B cell (primary cell): ENCODE measurements around the gene SYNGAP1. TPM values are rescaled to one million over a fixed set of nuclear protein-coding genes. Genes with fewer than 3 reads are reported as not detected.

ENCODE experiments used
- ATAC-seq: fragments of 200-7000 bp; cut with Tn5 transposase; one replicate; pipeline ENCODE4 v1.10.0; 2021; ENCODE audit warnings: low read depth, mild to moderate bottlenecking, moderate number of reproducible peaks, moderate library complexity
- CTCF ChIA-PET: fragments of 350-600 bp; sonication (Branson Sonifier 250); formaldehyde crosslinking; loops from one replicate; lab custom pipeline; 2021; ENCODE audit warnings: antibody characterized with exemption, inconsistent platforms; lab: Charles Lee
- POLR2A ChIA-PET: fragments of 350-600 bp; sonication (Branson Sonifier 250); formaldehyde crosslinking; loops from one replicate; lab custom pipeline; 2021; ENCODE audit warnings: antibody characterized with exemption; lab: Charles Lee
- DNase-seq: peaks from one replicate; pipeline ENCODE4 v3.0.0; 2013
- H2AFZ ChIP-seq: 2 replicates; pipeline ENCODE4 v1.6.1; 2012; ENCODE audit warnings: mild to moderate bottlenecking, low read depth, low read length; ENCODE audit not compliant: insufficient read depth, poor library complexity, severe bottlenecking
- H3K27ac ChIP-seq, 2 donors: 1 replicate in 1 of 2; 2 replicates in 1 of 2; pipeline ENCODE4 v1.5.1; 2012 to 2013; ENCODE audit warnings: low read length in 2 of 2, mild to moderate bottlenecking in 2 of 2, moderate library complexity in 1 of 2
- H3K27me3 ChIP-seq, 4 experiments: fragments of 200-600 bp in 1 of 4; sonication (generic) in 1 of 4; replicated peaks in 1 of 4; 1 replicate in 2 of 4; 2 replicates in 2 of 4; pipeline versions ENCODE4 v1.6.1 to v1.7.0; 2013 to 2016; ENCODE audit warnings: low read length in 3 of 4, mild to moderate bottlenecking in 2 of 4, mixed read lengths in 1 of 4, moderate library complexity in 1 of 4; ENCODE audit not compliant: insufficient read depth in 4 of 4, control insufficient read depth in 3 of 4; ENCODE audit errors: control extremely low read depth in 1 of 4
- H3K36me3 ChIP-seq, 2 experiments: replicated peaks in 1 of 2; 1 replicate in 1 of 2; 2 replicates in 1 of 2; pipeline versions ENCODE4 v1.6.1 to v1.7.1; 2013; ENCODE audit warnings: low read length in 1 of 2; ENCODE audit not compliant: insufficient read depth in 2 of 2, control insufficient read depth in 1 of 2; ENCODE audit errors: control extremely low read depth in 1 of 2, extremely low read depth in 1 of 2
- H3K4me1 ChIP-seq, 2 donors: fragments of 200-600 bp in 1 of 2; sonication (generic) in 1 of 2; 1 replicate in 1 of 2; 2 replicates in 1 of 2; pipeline versions ENCODE4 v1.5.1 to v1.6.1; 2013 to 2017; ENCODE audit warnings: low read length in 2 of 2; ENCODE audit not compliant: control insufficient read depth in 2 of 2, insufficient read depth in 2 of 2
- H3K4me2 ChIP-seq: replicated peaks from 2 replicates; pipeline ENCODE3; 2012; ENCODE audit warnings: mild to moderate bottlenecking, low read depth, low read length; ENCODE audit not compliant: poor library complexity, severe bottlenecking
- H3K4me3 ChIP-seq, 5 experiments: fragments of 200-600 bp in 1 of 5; sonication (generic) in 1 of 5; 1 replicate in 3 of 5; 2 replicates in 2 of 5; pipeline versions ENCODE4 v1.5.1 to v1.7.0; 2011 to 2016; ENCODE audit warnings: low read length in 4 of 5, mild to moderate bottlenecking in 4 of 5, low read depth in 2 of 5, control low read depth in 1 of 5, moderate library complexity in 1 of 5; ENCODE audit not compliant: insufficient read depth in 1 of 5; ENCODE audit errors: control extremely low read depth in 1 of 5, extremely low read depth in 1 of 5
- H3K79me2 ChIP-seq: fragments of 200-600 bp; sonication (generic); one replicate; pipeline ENCODE4 v1.6.0; 2016; ENCODE audit warnings: low read length; ENCODE audit not compliant: control insufficient read depth, insufficient read depth
- H3K9ac ChIP-seq: fragments of 200-600 bp; sonication (generic); 2 replicates; pipeline ENCODE4 v1.6.1; 2017; ENCODE audit warnings: mild to moderate bottlenecking, low read length, moderate library complexity
- H3K9me3 ChIP-seq, 3 donors: one replicate each; pipeline versions ENCODE4 v1.6.1 to v1.7.1; 2013; ENCODE audit warnings: low read length in 2 of 3; ENCODE audit not compliant: control insufficient read depth in 2 of 3, insufficient read depth in 1 of 3; ENCODE audit errors: control extremely low read depth in 1 of 3
- H4K20me1 ChIP-seq: 2 replicates; pipeline ENCODE4 v1.6.0; 2012; ENCODE audit warnings: mild to moderate bottlenecking, low read length; ENCODE audit not compliant: insufficient read depth, control insufficient read depth, poor library complexity, severe bottlenecking
- H3K27ac Mint-ChIP-seq: one replicate; pipeline ENCODE4 v1.8.0; 2021; ENCODE audit warnings: mixed read lengths
- H3K27me3 Mint-ChIP-seq: one replicate; pipeline ENCODE4 v1.8.0; 2021; ENCODE audit warnings: mixed read lengths
- H3K4me1 Mint-ChIP-seq: one replicate; pipeline ENCODE4 v1.8.0; 2021; ENCODE audit warnings: mixed read lengths
- H3K4me3 Mint-ChIP-seq: one replicate; pipeline ENCODE4 v1.8.0; 2021; ENCODE audit warnings: mixed read lengths
- H3K9me3 Mint-ChIP-seq: one replicate; pipeline ENCODE4 v1.8.0; 2022; ENCODE audit warnings: mixed read lengths; ENCODE audit not compliant: insufficient read depth
- EZH2 ChIP-seq: IDR thresholded peaks from 2 replicates; pipeline ENCODE4 v1.6.1; 2012; ENCODE audit warnings: borderline replicate concordance, low read depth, mild to moderate bottlenecking, moderate library complexity, low read length; ENCODE audit not compliant: insufficient read depth, poor library complexity, severe bottlenecking
- intact Hi-C: fragments of 100-400 bp; cut with micrococcal nuclease; formaldehyde crosslinking; loops from one replicate; pipeline ENCODE4 v1.10.0; 2022
- polyA plus RNA-seq: library from polyadenylated mRNA; depleted of rRNA; stranded (reverse); fragments of >200 nt; gene quantifications from 2 replicates; pipeline ENCODE4 v1.2.3, GENCODE V29; 2012
- small RNA-seq: library from RNA; depleted of rRNA; stranded (forward); fragments of <200 nt; gene quantifications from one replicate; pipeline ENCODE3, GENCODE V24; 2012; ENCODE audit warnings: low replicate concordance, low read depth; ENCODE audit not compliant: insufficient read length
- total RNA-seq, 2 donors: library from RNA; stranded (reverse); fragments of 120-200 nt in 1 of 2; gene quantifications; 1 replicate in 1 of 2; 2 replicates in 1 of 2; pipeline versions ENCODE4 v1.2.3 to v1.2.4, GENCODE V29; 2013 to 2022
- TF ChIP-seq, protein P1 (sequence below): fragments of 200-600 bp; IDR thresholded peaks from one replicate; pipeline ENCODE4 v1.8.0; 2022; ENCODE audit warnings: antibody characterized with exemption, mild to moderate bottlenecking

The SYNGAP1 gene
- total and polyA plus RNA-seq, 2 donors (not counting 1 experiment from before 2014, with no cell fraction given), result 18.6 to 43.0 TPM

DNA sequence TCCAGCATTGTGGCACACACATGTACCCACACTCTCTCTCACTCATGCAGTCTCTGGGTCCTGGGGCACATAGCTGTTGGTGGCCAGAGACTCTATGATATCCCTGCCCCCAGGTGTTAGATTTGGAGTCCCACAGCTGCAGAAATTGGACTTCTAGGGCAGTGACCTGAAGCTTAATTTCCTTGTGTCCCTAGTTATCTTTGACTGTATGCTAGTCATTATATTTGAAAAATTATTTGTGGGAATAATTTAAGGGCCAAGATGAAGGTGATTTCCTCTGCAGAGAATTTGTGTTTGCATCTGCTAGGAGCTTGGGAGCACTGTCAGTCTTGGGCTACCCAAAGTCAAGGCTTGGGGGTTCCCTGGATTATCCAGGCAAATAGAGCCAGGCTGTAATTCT, 84.6 kb downstream of the SYNGAP1 start:
- H3K79me2 ChIP-seq, result no peaks in the 10 kb centered on the region
- H2AFZ ChIP-seq, result no peak overlapping the region
- no peak overlapping the region for H3K4me3 Mint-ChIP-seq
- peaks cover 10% of the 10 kb centered on the region for H3K4me1 Mint-ChIP-seq
- DNase-seq, result no peak
- H3K4me3 ChIP-seq, result no peak overlapping the region
- ChIA-PET POLR2A (no interaction called here), CTCF (no interaction called here)
- no peak overlapping the region for H3K27ac Mint-ChIP-seq
- no peaks in the 10 kb centered on the region for H3K36me3 ChIP-seq
- TF ChIP-seq, protein P1, sequence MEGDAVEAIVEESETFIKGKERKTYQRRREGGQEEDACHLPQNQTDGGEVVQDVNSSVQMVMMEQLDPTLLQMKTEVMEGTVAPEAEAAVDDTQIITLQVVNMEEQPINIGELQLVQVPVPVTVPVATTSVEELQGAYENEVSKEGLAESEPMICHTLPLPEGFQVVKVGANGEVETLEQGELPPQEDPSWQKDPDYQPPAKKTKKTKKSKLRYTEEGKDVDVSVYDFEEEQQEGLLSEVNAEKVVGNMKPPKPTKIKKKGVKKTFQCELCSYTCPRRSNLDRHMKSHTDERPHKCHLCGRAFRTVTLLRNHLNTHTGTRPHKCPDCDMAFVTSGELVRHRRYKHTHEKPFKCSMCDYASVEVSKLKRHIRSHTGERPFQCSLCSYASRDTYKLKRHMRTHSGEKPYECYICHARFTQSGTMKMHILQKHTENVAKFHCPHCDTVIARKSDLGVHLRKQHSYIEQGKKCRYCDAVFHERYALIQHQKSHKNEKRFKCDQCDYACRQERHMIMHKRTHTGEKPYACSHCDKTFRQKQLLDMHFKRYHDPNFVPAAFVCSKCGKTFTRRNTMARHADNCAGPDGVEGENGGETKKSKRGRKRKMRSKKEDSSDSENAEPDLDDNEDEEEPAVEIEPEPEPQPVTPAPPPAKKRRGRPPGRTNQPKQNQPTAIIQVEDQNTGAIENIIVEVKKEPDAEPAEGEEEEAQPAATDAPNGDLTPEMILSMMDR, result no peak
- TF ChIP-seq EZH2, result no peak
- intact Hi-C loops, result no loop called here
- no peak overlapping the region for H3K9ac ChIP-seq
- no peaks in the 10 kb centered on the region for H3K9me3 Mint-ChIP-seq
- ATAC-seq, result no peak
- H4K20me1 ChIP-seq, result no peaks in the 10 kb centered on the region
- no peaks in the 10 kb centered on the region for H3K9me3 ChIP-seq
- peaks cover 11 to 15% of the 10 kb centered on the region in 2 donors for H3K4me1 ChIP-seq
- no peak overlapping the region for H3K27ac ChIP-seq
- H3K27me3 Mint-ChIP-seq, result peaks cover 13% of the 10 kb centered on the region
- peaks cover 0 to 6% (median under 1%) of the 10 kb centered on the region in 4 experiments for H3K27me3 ChIP-seq
- no peak overlapping the region for H3K4me2 ChIP-seq

Small RNA genes within 50 kb of the gene (small RNA-seq; reads per million reads assigned to genes)
- not detected for gene RPL35AP4
- gene ZBTB9, result not detected

Other genes starting within 250 kb of the SYNGAP1 start
- 0.39 and 0.66 TPM in 2 replicates for gene COL11A2, start 227.6 kb upstream of the SYNGAP1 start, total RNA-seq
- gene COL11A2, start 227.6 kb upstream of the SYNGAP1 start, polyA plus RNA-seq, result 0.82 and 0.88 TPM in 2 replicates
- gene RXRB, start 219.4 kb upstream of the SYNGAP1 start, total RNA-seq, result 94.1 and 99.9 TPM in 2 replicates
- 82.3 and 88.3 TPM in 2 replicates for gene RXRB, start 219.4 kb upstream of the SYNGAP1 start, polyA plus RNA-seq
- gene SLC39A7, start 219.2 kb upstream of the SYNGAP1 start, total RNA-seq, result 26.1 and 29.6 TPM in 2 replicates
- 18.7 and 22.2 TPM in 2 replicates for gene SLC39A7, start 219.2 kb upstream of the SYNGAP1 start, polyA plus RNA-seq
- 10.8 and 12.9 TPM in 2 replicates for gene HSD17B8, start 215.4 kb upstream of the SYNGAP1 start, total RNA-seq
- gene HSD17B8, start 215.4 kb upstream of the SYNGAP1 start, polyA plus RNA-seq, result 12.8 and 25.5 TPM in 2 replicates
- 43.4 and 44.2 TPM in 2 replicates for gene RING1, start 211.6 kb upstream of the SYNGAP1 start, total RNA-seq
- 34.9 and 37.1 TPM in 2 replicates for gene RING1, start 211.6 kb upstream of the SYNGAP1 start, polyA plus RNA-seq
- 100 and 108 TPM in 2 replicates for gene VPS52, start 148.2 kb upstream of the SYNGAP1 start, total RNA-seq
- gene VPS52, start 148.2 kb upstream of the SYNGAP1 start, polyA plus RNA-seq, result 144 and 184 TPM in 2 replicates
- gene RPS18, start 148.0 kb upstream of the SYNGAP1 start, total RNA-seq, result 3,593 and 3,830 TPM in 2 replicates
- gene RPS18, start 148.0 kb upstream of the SYNGAP1 start, polyA plus RNA-seq, result 5,829 and 6,485 TPM in 2 replicates
- gene B3GALT4, start 142.9 kb upstream of the SYNGAP1 start, total RNA-seq, result 44.1 and 46.0 TPM in 2 replicates
- gene B3GALT4, start 142.9 kb upstream of the SYNGAP1 start, polyA plus RNA-seq, result 4.6 and 10.2 TPM in 2 replicates
- 66.4 and 77.2 TPM in 2 replicates for gene WDR46, start 130.8 kb upstream of the SYNGAP1 start, total RNA-seq
- gene WDR46, start 130.8 kb upstream of the SYNGAP1 start, polyA plus RNA-seq, result 43.6 and 60.1 TPM in 2 replicates
- 44.7 and 51.1 TPM in 2 replicates for gene PFDN6, start 130.5 kb upstream of the SYNGAP1 start, total RNA-seq
- gene PFDN6, start 130.5 kb upstream of the SYNGAP1 start, polyA plus RNA-seq, result 33.2 and 34.2 TPM in 2 replicates
- gene RGL2, start 121.1 kb upstream of the SYNGAP1 start, total RNA-seq, result 94.7 and 98.5 TPM in 2 replicates
- 133 and 161 TPM in 2 replicates for gene RGL2, start 121.1 kb upstream of the SYNGAP1 start, polyA plus RNA-seq
- 288 and 302 TPM in 2 replicates for gene TAPBP, start 106.0 kb upstream of the SYNGAP1 start, total RNA-seq
- 279 and 310 TPM in 2 replicates for gene TAPBP, start 106.0 kb upstream of the SYNGAP1 start, polyA plus RNA-seq
- 39.7 and 44.4 TPM in 2 replicates for gene ZBTB22, start 102.3 kb upstream of the SYNGAP1 start, total RNA-seq
- gene ZBTB22, start 102.3 kb upstream of the SYNGAP1 start, polyA plus RNA-seq, result 22.0 and 25.9 TPM in 2 replicates
- 64.7 and 72.2 TPM in 2 replicates for gene DAXX, start 97.1 kb upstream of the SYNGAP1 start, total RNA-seq
- 44.8 and 54.3 TPM in 2 replicates for gene DAXX, start 97.1 kb upstream of the SYNGAP1 start, polyA plus RNA-seq
- gene KIFC1, start 28.2 kb upstream of the SYNGAP1 start, total RNA-seq, result 0.70 and 0.79 TPM in 2 replicates
- gene KIFC1, start 28.2 kb upstream of the SYNGAP1 start, polyA plus RNA-seq, result 1.0 and 2.6 TPM in 2 replicates
- gene PHF1, start 9.1 kb upstream of the SYNGAP1 start, total RNA-seq, result 179 and 198 TPM in 2 replicates
- gene PHF1, start 9.1 kb upstream of the SYNGAP1 start, polyA plus RNA-seq, result 365 and 548 TPM in 2 replicates
- gene CUTA, start 2.0 kb upstream of the SYNGAP1 start, total RNA-seq, result 134 and 137 TPM in 2 replicates
- 181 and 226 TPM in 2 replicates for gene CUTA, start 2.0 kb upstream of the SYNGAP1 start, polyA plus RNA-seq
- 10.4 and 11.8 TPM in 2 replicates for gene ZBTB9, start 34.5 kb downstream of the SYNGAP1 start, total RNA-seq
- gene ZBTB9, start 34.5 kb downstream of the SYNGAP1 start, polyA plus RNA-seq, result 2.8 and 2.9 TPM in 2 replicates
- 22.6 and 23.3 TPM in 2 replicates for gene BAK1, start 160.2 kb downstream of the SYNGAP1 start, total RNA-seq
- 34.3 and 39.1 TPM in 2 replicates for gene BAK1, start 160.2 kb downstream of the SYNGAP1 start, polyA plus RNA-seq
- gene ITPR3, start 201.3 kb downstream of the SYNGAP1 start, total RNA-seq, result 61.9 and 62.4 TPM in 2 replicates
- 67.6 and 70.2 TPM in 2 replicates for gene ITPR3, start 201.3 kb downstream of the SYNGAP1 start, polyA plus RNA-seq